ENCODE data around the gene ZEB1.
"Not testable (repeated sequence)": the region's sequence is repeated elsewhere in the genome, so short reads cannot be mapped to it uniquely, and the experiment has no call there.

The ZEB1 gene

DNA sequence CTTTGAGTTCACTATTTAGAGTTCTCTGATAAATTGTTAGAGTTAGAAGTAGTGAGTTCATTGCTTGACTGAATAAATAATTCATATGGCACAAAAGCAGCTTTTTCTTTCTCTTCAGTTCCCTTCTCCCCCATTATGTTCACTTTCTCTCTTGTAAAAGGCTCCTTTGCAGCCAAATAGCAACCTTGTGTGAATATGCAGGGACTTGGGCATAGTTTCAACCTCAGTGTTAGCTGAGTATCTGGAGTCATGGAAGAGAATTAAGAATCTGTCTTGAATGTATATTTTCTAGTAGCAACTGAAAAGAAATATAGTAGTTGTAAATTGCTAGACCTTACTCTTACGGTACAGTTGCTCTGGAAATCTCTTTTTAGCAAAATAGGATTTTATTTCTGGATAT, 31.9 kb downstream of the ZEB1 start:
- H3K4me1 ChIP-seq: peaks cover 18% of the 10 kb centered on the region
- no peak overlapping the region for H3K4me3 ChIP-seq (ENCODE audit: low read depth, low read length)
- H3K36me3 ChIP-seq: no peaks in the 10 kb centered on the region
- no peak for DNase-seq
- TF ChIP-seq CTCF (IDR thresholded peaks at IDR 0.05; ENCODE audit: low read depth, low read length): no peak
- no peaks in the 10 kb centered on the region for H3K9me3 ChIP-seq
- no peaks in the 10 kb centered on the region for H3K27me3 ChIP-seq

DNA sequence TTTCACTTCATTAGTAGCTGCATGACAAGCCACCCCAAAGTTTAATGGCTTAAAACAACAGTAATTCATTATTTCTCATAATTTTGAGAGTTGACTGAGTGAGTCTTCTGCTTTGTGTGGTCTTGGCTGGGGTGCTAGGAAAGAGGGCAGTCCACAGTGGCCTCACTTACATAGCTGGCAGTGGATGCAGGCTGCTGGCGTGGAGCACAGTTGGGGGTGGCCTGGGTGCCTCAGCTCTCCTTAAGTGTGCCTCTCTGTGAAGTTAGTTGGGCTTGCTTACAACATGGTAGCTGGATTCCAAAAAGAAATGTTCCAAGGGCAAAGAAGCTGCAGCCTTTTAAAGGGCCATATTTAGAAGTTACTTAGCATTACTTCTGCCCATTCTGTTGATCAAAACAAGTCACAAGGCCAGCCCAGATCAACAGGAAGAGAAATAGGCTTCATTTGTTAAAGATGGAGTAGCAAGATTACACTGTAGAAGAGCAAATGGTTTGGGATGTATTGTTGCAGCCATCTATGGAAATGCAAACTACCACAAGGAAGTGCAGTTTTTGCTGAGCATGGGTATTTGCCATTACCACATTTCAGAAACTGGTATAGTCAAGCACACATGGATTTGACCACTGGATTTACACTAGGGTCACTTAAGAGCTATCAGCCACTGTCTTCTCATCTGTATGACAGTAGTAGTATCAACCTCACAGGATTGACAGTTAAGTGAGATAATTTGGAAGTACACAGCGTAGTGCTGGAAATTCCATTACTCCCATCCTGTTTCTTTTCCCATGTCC, 33.6 kb downstream of the ZEB1 start:
- TF ChIP-seq CTCF (IDR thresholded peaks at IDR 0.05; ENCODE audit: low read depth, low read length): no peak
- DNase-seq: no peak
- Histone ChIP-seq H3K4me1 (peaks cover 18% of the 10 kb centered on the region; the same call in 1 of the 2 replicates), H3K4me3 (ENCODE audit: low read depth, low read length) (no peak overlapping the region), H3K9me3 (no peaks in the 10 kb centered on the region), H3K27me3 (no peaks in the 10 kb centered on the region), H3K36me3 (no peaks in the 10 kb centered on the region)

DNA sequence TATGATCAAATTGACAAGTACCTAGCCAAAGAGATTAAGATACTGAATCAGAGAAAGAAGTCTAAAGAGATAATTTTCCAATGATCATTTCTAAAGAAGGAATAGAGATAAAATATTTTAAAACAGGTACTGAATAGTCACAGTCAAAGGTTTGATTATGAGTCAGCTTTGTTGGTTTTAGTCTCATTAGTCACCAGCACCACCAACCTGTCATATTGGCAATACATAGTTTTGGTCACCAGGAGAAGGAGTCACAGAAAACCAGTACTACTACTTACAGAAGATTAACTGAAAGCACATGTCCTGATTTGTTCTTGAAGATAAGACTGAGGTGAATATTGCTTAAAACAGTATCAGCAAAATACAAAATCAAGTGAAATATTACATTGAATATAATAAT, 34.6 kb downstream of the ZEB1 start:
- H3K9me3 ChIP-seq: no peaks in the 10 kb centered on the region

GRCh38 chr10:31358688-31359330, 39.8 kb downstream of the ZEB1 start:
- H3K27me3 ChIP-seq: no peaks in the 10 kb centered on the region
- TF ChIP-seq CTCF (IDR thresholded peaks at IDR 0.05; ENCODE audit: low read depth, low read length): no peak
- no peak for DNase-seq
- H3K4me1 ChIP-seq: peaks cover 13% of the 10 kb centered on the region; the same call in 1 of the 2 replicates
- peaks cover 5% of the 10 kb centered on the region for H3K36me3 ChIP-seq
- H3K4me3 ChIP-seq (ENCODE audit: low read depth, low read length): no peak overlapping the region
- H3K9me3 ChIP-seq: no peaks in the 10 kb centered on the region

More for the DNA sequence above, 34.6 kb downstream of the ZEB1 start:
- Histone ChIP-seq H3K4me1 (peaks cover 16% of the 10 kb centered on the region; the same call in 1 of the 2 replicates), H3K4me3 (ENCODE audit: low read depth, low read length) (no peak overlapping the region), H3K27me3 (no peaks in the 10 kb centered on the region), H3K36me3 (no peaks in the 10 kb centered on the region)
- 0 out of 2 replicates have a peak, but pooled peaks have one; percentile 3 for TF ChIP-seq CTCF (IDR thresholded peaks at IDR 0.05; ENCODE audit: low read depth, low read length)
- no peak for DNase-seq

GRCh38 chr10:31359979-31360378, 41.0 kb downstream of the ZEB1 start:
- no peak for DNase-seq
- no peak for TF ChIP-seq CTCF (IDR thresholded peaks at IDR 0.05; ENCODE audit: low read depth, low read length)

DNA sequence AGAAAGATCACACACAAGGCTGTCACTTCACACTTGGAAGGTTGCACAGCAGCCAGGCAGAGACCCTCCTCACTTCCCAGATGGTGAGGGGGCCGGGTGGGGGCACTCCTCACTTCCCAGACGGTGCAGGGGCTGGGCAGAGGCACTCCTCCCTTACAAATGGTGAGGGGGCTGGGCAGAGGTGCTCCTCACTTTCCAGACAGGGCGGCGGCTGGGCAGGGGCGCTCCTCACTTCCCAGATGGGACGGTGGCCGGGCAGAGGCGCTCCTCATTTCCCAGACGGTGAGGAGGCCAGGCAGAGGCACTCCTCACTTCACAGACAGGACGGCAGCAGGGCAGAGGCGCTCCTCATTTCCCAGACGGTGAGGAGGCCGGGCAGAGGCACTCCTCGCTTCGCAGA, 42.5 kb downstream of the ZEB1 start:
- H3K9me3 ChIP-seq; H3K27me3 ChIP-seq; H3K4me3 ChIP-seq (ENCODE audit: low read depth, low read length); H3K36me3 ChIP-seq; DNase-seq: not testable (repeated sequence)
- peaks cover 14% of the 10 kb centered on the region for H3K4me1 ChIP-seq

More at GRCh38 chr10:31359979-31360378, 41.0 kb downstream of the ZEB1 start:
- no peak overlapping the region for H3K4me3 ChIP-seq (ENCODE audit: low read depth, low read length)
- H3K36me3 ChIP-seq: peaks cover 5% of the 10 kb centered on the region
- no peaks in the 10 kb centered on the region for H3K9me3 ChIP-seq
- H3K4me1 ChIP-seq: peaks cover 4% of the 10 kb centered on the region; the same call in 1 of the 2 replicates
- H3K27me3 ChIP-seq: no peaks in the 10 kb centered on the region

All from BE2C (cell line).